Measurements from ENCODE around the gene ETV3L. TPM values are rescaled to one million over a fixed set of nuclear protein-coding genes. Genes with fewer than 3 reads are reported as not detected.

Gene ETV3L
- total RNA-seq = not detected
- long read RNA-seq = 0 reads

GRCh38 chr1:157099633-157100009 lies at the start of gene ETV3L:
TSS of gene ETV3L (minus strand) at chr1:157099808. CDS start at chr1:157099523, 285 bp downstream.
- ATAC-seq (peak; percentile 52), DNase-seq (peak; percentile 42)
- intact Hi-C loops (cut with micrococcal nuclease) = no loop called here

- ATAC-seq (no peak), DNase-seq (no peak)
- intact Hi-C loops (cut with micrococcal nuclease) = no loop called here
Observed at GRCh38 chr1:157147906-157148700, 48.5 kb upstream of the ETV3L start.

- no peak for ATAC-seq
- intact Hi-C loops (cut with micrococcal nuclease) = no loop called here
- no peak for DNase-seq
Observed at GRCh38 chr1:157147037-157147436, 47.4 kb upstream of the ETV3L start.

- intact Hi-C loops (cut with micrococcal nuclease) = no loop called here
- ATAC-seq (no peak), DNase-seq (no peak)
Observed at GRCh38 chr1:157146244-157146643, 46.6 kb upstream of the ETV3L start.

GRCh38 chr1:157145076-157145475 lies 45.5 kb upstream of the ETV3L start:
- ATAC-seq (no peak), DNase-seq (no peak)
- intact Hi-C loops (cut with micrococcal nuclease) = no loop called here

GRCh38 chr1:157144509-157144908 lies 44.9 kb upstream of the ETV3L start:
- no peak for DNase-seq
- intact Hi-C loops (cut with micrococcal nuclease) = no loop called here
- no peak for ATAC-seq

GRCh38 chr1:157142765-157143423 lies 43.3 kb upstream of the ETV3L start:
- no peak for DNase-seq
- intact Hi-C loops (cut with micrococcal nuclease) = no loop called here
- ATAC-seq = no peak

GRCh38 chr1:157142201-157142600 lies 42.6 kb upstream of the ETV3L start:
- no peak for DNase-seq
- no peak for ATAC-seq
- intact Hi-C loops (cut with micrococcal nuclease) = no loop called here

GRCh38 chr1:157141212-157141855 lies 41.7 kb upstream of the ETV3L start:
- intact Hi-C loops (cut with micrococcal nuclease) = no loop called here
- DNase-seq (no peak), ATAC-seq (no peak)

GRCh38 chr1:157140063-157140588 lies 40.5 kb upstream of the ETV3L start:
- ATAC-seq (no peak), DNase-seq (no peak)
- intact Hi-C loops (cut with micrococcal nuclease) = no loop called here

- ATAC-seq (peak; percentile 2), DNase-seq (no peak)
- intact Hi-C loops (cut with micrococcal nuclease) = no loop called here
Observed at GRCh38 chr1:157139052-157139715, 39.6 kb upstream of the ETV3L start.

GRCh38 chr1:157138220-157139051 lies 38.8 kb upstream of the ETV3L start, which contains the start of gene ETV3:
TSS of gene ETV3 (minus strand) at chr1:157138395. CDS start at chr1:157136352, 2,043 bp downstream.
- intact Hi-C loops (cut with micrococcal nuclease) = no loop called here

GRCh38 chr1:157137408-157138219 lies 38.0 kb upstream of the ETV3L start:
- DNase-seq (no peak), ATAC-seq (no peak)
- intact Hi-C loops (cut with micrococcal nuclease) = no loop called here

More at GRCh38 chr1:157138220-157139051, 38.8 kb upstream of the ETV3L start, which contains the start of gene ETV3:
- DNase-seq (peak; percentile 92), ATAC-seq (peak; percentile 99)

GRCh38 chr1:157137046-157137407 lies 37.4 kb upstream of the ETV3L start:
- DNase-seq (no peak), ATAC-seq (no peak)
- intact Hi-C loops (cut with micrococcal nuclease) = no loop called here

- ATAC-seq (no peak), DNase-seq (no peak)
- intact Hi-C loops (cut with micrococcal nuclease) = no loop called here
Observed at GRCh38 chr1:157136133-157136532, 36.5 kb upstream of the ETV3L start.

GRCh38 chr1:157135646-157136045 lies 36.0 kb upstream of the ETV3L start:
- ATAC-seq (no peak), DNase-seq (no peak)
- intact Hi-C loops (cut with micrococcal nuclease) = no loop called here

- DNase-seq (no peak), ATAC-seq (no peak)
- intact Hi-C loops (cut with micrococcal nuclease) = no loop called here
Observed at GRCh38 chr1:157135070-157135469, 35.5 kb upstream of the ETV3L start.

- no peak for DNase-seq
- intact Hi-C loops (cut with micrococcal nuclease) = no loop called here
- no peak for ATAC-seq
Observed at GRCh38 chr1:157134442-157134841, 34.8 kb upstream of the ETV3L start.

All from left ventricle myocardium superior (tissue), 1 donor.